Measurements from ENCODE around the gene CCDC85C. TPM values are rescaled to one million over a fixed set of nuclear protein-coding genes. Genes with fewer than 3 reads are reported as not detected.
A peak's percentile ranks its signal among the peaks of the same experiment; 100 is the strongest.

Gene CCDC85C
- total RNA-seq, 1 experiment from 2014 or later = 33.2 TPM

DNA sequence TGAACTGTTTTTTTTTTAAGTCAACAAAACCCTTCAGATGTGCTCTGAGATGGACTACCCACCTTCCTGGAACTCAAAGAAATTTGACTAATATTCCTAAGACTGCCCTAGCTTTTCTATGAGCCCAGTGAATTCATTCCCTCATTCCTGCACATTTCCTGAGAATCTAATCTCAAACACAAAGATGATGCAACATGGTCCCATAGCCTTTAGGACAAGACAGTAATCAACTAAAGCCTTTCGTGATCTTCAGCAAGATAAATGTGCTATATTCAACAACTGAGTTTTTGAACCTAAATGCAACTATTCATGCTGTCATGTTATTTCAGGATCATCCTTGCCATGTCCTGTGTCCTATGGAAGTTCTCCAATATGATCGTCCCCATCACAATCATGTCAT lies 128.3 kb downstream of the CCDC85C start:
- no peaks in the 10 kb centered on the region for H3K9me3 Mint-ChIP-seq

More for the DNA sequence above, 128.3 kb downstream of the CCDC85C start:
- Histone ChIP-seq H3K4me1 (ENCODE audit: insufficient read depth, low read length) (peaks cover 4% of the 10 kb centered on the region; the same call in 1 of the 2 replicates), H3T11ph (ENCODE audit: low read length) (no peak overlapping the region), H3K4ac (ENCODE audit: low read depth, low read length) (no peak overlapping the region), H2BK15ac (ENCODE audit: low read depth, low read length) (no peak overlapping the region), H2BK5ac (ENCODE audit: insufficient read length, low read length) (no peak overlapping the region), H4K5ac (ENCODE audit: insufficient read length, low read depth, low read length) (no peak overlapping the region), H3K4me2 (ENCODE audit: insufficient read depth, insufficient read length, low read length) (no peak overlapping the region), H2BK12ac (ENCODE audit: insufficient read length, low read depth, low read length) (no peak overlapping the region), H3K14ac (ENCODE audit: insufficient read depth, low read length) (no peak overlapping the region), H3K18ac (ENCODE audit: insufficient read length, low read depth, low read length) (no peak overlapping the region), H4K8ac (replicated peaks; ENCODE audit: insufficient read length, low read depth, low read length) (no peak overlapping the region), H2BK20ac (ENCODE audit: low read depth, low read length, poor library complexity, severe bottlenecking) (no peak overlapping the region), H4K91ac (ENCODE audit: insufficient read length, low read depth, low read length) (no peak overlapping the region), H3K23ac (ENCODE audit: insufficient read length, low read depth, low read length) (no peak overlapping the region), H3K79me2 (ENCODE audit: insufficient read depth, low read length) (peaks cover 45% of the 10 kb centered on the region; the same call in 1 of the 2 replicates), H3K56ac (ENCODE audit: insufficient read length, low read depth, low read length) (no peak overlapping the region), H2BK120ac (ENCODE audit: low read depth, low read length, poor library complexity, severe bottlenecking) (no peak overlapping the region), H4K20me1 (ENCODE audit: control insufficient read depth, insufficient read depth, insufficient read length) (no peaks in the 10 kb centered on the region), H3K79me1 (ENCODE audit: insufficient read depth, low read depth, low read length, poor library complexity, severe bottlenecking) (peaks cover 12% of the 10 kb centered on the region), H2AFZ (ENCODE audit: low read length) (no peak overlapping the region), H3K9ac (ENCODE audit: extremely low read depth, insufficient read length, low read length) (no peak overlapping the region), H3K27ac (ENCODE audit: insufficient read length, low read depth, low read length) (no peak overlapping the region), H2AK5ac (ENCODE audit: insufficient read length, low read length) (no peak overlapping the region), H3K9me3 (ENCODE audit: control insufficient read depth, low read depth, low read length) (no peaks in the 10 kb centered on the region), H3K27me3 (ENCODE audit: insufficient read depth, low read length) (no peaks in the 10 kb centered on the region), H3K23me2 (ENCODE audit: insufficient read length, low read depth, low read length, poor library complexity, severe bottlenecking) (peaks cover 4% of the 10 kb centered on the region)
- no peak for DNase-seq
- TF ChIP-seq, protein P1, sequence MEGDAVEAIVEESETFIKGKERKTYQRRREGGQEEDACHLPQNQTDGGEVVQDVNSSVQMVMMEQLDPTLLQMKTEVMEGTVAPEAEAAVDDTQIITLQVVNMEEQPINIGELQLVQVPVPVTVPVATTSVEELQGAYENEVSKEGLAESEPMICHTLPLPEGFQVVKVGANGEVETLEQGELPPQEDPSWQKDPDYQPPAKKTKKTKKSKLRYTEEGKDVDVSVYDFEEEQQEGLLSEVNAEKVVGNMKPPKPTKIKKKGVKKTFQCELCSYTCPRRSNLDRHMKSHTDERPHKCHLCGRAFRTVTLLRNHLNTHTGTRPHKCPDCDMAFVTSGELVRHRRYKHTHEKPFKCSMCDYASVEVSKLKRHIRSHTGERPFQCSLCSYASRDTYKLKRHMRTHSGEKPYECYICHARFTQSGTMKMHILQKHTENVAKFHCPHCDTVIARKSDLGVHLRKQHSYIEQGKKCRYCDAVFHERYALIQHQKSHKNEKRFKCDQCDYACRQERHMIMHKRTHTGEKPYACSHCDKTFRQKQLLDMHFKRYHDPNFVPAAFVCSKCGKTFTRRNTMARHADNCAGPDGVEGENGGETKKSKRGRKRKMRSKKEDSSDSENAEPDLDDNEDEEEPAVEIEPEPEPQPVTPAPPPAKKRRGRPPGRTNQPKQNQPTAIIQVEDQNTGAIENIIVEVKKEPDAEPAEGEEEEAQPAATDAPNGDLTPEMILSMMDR (conservative IDR thresholded peaks at IDR 0.05) = no peak
- Mint-ChIP-seq H3K36me3 (ENCODE audit: insufficient read depth in 1 of 3, low read depth in 3 of 3) (no peaks in the 10 kb centered on the region), H3K27ac (peak overlapping the region in 1 of 3 experiments; percentile 50; a peak in 3 of 7 replicates), H3K4me1 (peaks cover 29 to 40% of the 10 kb centered on the region in 2 experiments), H3K27me3 (ENCODE audit: low read depth) (no peaks in the 10 kb centered on the region), H3K4me3 (no peak overlapping the region)
- no CpG with 5 or more reads among the region's 2 CpGs for WGBS (ENCODE audit: extremely low coverage, insufficient read length, low lambda C conversion rate)
